HG03060 (cell line): Measurements from ENCODE around the gene TAF4.

Source experiments
- ATAC-seq: cut with Tn5 transposase; IDR thresholded peaks from one replicate; pipeline ENCODE4 v1.9.1; 2021; ENCODE audit warnings: low read depth, moderate number of reproducible peaks; ENCODE audit not compliant: unreplicated experiment

The TAF4 gene

GRCh38 chr20:62022575-62023139 lies 43.0 kb downstream of the TAF4 start:
- ATAC-seq, result no peak

- no peak for ATAC-seq
Measured at GRCh38 chr20:62021793-62022385, 43.8 kb downstream of the TAF4 start.

GRCh38 chr20:62020935-62021701 lies 44.6 kb downstream of the TAF4 start:
- no peak for ATAC-seq

GRCh38 chr20:62019881-62020492 lies 45.7 kb downstream of the TAF4 start:
- no peak for ATAC-seq

GRCh38 chr20:62019144-62019805 lies 46.4 kb downstream of the TAF4 start:
- ATAC-seq, result no peak

- ATAC-seq, result no peak
Measured at GRCh38 chr20:62018437-62019143, 47.1 kb downstream of the TAF4 start.

GRCh38 chr20:62015540-62016288 lies 50.0 kb downstream of the TAF4 start:
- ATAC-seq, result no peak

GRCh38 chr20:62014889-62015537 lies 50.7 kb downstream of the TAF4 start:
- no peak for ATAC-seq

- ATAC-seq, result no peak
Measured at GRCh38 chr20:62014488-62014775, 51.2 kb downstream of the TAF4 start.

- no peak for ATAC-seq
Measured at GRCh38 chr20:62012631-62013030, 53.0 kb downstream of the TAF4 start.

GRCh38 chr20:62011938-62012534 lies 53.6 kb downstream of the TAF4 start:
- ATAC-seq, result no peak

GRCh38 chr20:62011403-62011790 lies 54.3 kb downstream of the TAF4 start:
- ATAC-seq, result no peak

- ATAC-seq, result no peak
Measured at GRCh38 chr20:62010551-62011402, 54.9 kb downstream of the TAF4 start.

GRCh38 chr20:62009869-62010445 lies 55.7 kb downstream of the TAF4 start:
- no peak for ATAC-seq

GRCh38 chr20:62009322-62009721 lies 56.4 kb downstream of the TAF4 start:
- no peak for ATAC-seq

GRCh38 chr20:62008643-62009183 lies 57.0 kb downstream of the TAF4 start:
- no peak for ATAC-seq

- ATAC-seq, result no peak
Measured at GRCh38 chr20:62007127-62007647, 58.5 kb downstream of the TAF4 start.
